HCT116 (cell line): Measurements from ENCODE around the gene EFCAB10.

Experiments used
- ELF1 ChIP-seq: IDR thresholded peaks from 2 replicates; pipeline ENCODE4 v1.6.1; 2012; ENCODE audit warnings: low read depth, borderline replicate concordance
- EZH2 ChIP-seq: fragments of 200-600 bp; sonication (generic); IDR thresholded peaks from 2 replicates; pipeline ENCODE4 v1.6.1; 2017; ENCODE audit warnings: antibody characterized with exemption, mixed run types
- RAD21 ChIP-seq: IDR thresholded peaks from 2 replicates; pipeline ENCODE4 v1.6.1; 2012; ENCODE audit warnings: low read depth, mild to moderate bottlenecking
- SIN3A ChIP-seq: IDR thresholded peaks from 2 replicates; pipeline ENCODE4 v1.6.1; 2012; ENCODE audit warnings: low read depth
- TF ChIP-seq, protein P1 (sequence below), 3 experiments: fragments of 200-600 bp in 1 of 3; sonication (generic) in 1 of 3; IDR thresholded peaks in 2 of 3; conservative IDR thresholded peaks in 1 of 3; 2 replicates each; pipeline ENCODE4 v1.5.1; 2012 to 2017; ENCODE audit warnings: low read depth in 2 of 3, low read length in 2 of 3, antibody characterized with exemption in 1 of 3, borderline replicate concordance in 1 of 3, control low read depth in 1 of 3, mild to moderate bottlenecking in 1 of 3, mixed read lengths in 1 of 3, mixed run types in 1 of 3, moderate library complexity in 1 of 3; ENCODE audit not compliant: insufficient read depth in 1 of 3
- TF ChIP-seq, protein P2 (sequence below): IDR thresholded peaks from 2 replicates; pipeline ENCODE4 v1.6.1; 2012; ENCODE audit warnings: low read depth

DNA sequence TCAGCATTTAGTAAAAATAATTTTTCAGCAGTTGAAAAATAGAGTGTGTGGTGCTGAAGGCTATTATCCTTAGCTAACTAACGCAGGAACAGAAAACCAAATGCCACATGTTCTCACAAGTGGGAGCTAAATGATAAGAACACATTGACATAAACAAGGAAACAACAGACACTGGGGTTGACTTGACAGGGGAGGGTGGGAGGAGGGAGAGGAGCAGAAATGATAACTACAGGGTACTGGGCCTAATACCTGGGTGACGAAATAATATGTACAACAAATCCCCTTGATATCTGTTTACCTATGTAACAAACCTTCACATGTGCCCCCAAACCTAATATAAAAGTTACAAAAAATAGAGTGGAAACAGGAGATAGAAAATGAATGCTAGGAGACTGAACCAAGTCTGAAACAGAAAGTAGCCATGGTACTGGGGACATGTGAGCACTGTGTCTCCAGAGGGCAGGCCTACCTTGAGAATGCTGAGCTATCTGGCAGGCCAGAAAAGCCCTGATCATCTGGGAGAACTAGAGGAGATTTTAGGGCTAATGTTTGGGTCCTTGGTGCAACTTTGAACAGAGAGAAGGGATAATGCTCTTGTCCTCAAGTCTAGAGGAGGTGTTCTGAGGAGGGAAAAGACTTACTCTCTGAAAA, 4.7 kb upstream of the EFCAB10 start:
- no peak for TF ChIP-seq EZH2
- no peak for TF ChIP-seq SIN3A
- TF ChIP-seq, protein P1, sequence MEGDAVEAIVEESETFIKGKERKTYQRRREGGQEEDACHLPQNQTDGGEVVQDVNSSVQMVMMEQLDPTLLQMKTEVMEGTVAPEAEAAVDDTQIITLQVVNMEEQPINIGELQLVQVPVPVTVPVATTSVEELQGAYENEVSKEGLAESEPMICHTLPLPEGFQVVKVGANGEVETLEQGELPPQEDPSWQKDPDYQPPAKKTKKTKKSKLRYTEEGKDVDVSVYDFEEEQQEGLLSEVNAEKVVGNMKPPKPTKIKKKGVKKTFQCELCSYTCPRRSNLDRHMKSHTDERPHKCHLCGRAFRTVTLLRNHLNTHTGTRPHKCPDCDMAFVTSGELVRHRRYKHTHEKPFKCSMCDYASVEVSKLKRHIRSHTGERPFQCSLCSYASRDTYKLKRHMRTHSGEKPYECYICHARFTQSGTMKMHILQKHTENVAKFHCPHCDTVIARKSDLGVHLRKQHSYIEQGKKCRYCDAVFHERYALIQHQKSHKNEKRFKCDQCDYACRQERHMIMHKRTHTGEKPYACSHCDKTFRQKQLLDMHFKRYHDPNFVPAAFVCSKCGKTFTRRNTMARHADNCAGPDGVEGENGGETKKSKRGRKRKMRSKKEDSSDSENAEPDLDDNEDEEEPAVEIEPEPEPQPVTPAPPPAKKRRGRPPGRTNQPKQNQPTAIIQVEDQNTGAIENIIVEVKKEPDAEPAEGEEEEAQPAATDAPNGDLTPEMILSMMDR (IDR thresholded peaks at IDR 0.05 in 2 of 3, conservative IDR thresholded peaks at IDR 0.05 in 1 of 3; ENCODE audit: borderline replicate concordance in 1 of 3, insufficient read depth in 1 of 3, low read depth in 2 of 3, low read length in 2 of 3) = no peak
- TF ChIP-seq RAD21 = no peak
- TF ChIP-seq, protein P2, sequence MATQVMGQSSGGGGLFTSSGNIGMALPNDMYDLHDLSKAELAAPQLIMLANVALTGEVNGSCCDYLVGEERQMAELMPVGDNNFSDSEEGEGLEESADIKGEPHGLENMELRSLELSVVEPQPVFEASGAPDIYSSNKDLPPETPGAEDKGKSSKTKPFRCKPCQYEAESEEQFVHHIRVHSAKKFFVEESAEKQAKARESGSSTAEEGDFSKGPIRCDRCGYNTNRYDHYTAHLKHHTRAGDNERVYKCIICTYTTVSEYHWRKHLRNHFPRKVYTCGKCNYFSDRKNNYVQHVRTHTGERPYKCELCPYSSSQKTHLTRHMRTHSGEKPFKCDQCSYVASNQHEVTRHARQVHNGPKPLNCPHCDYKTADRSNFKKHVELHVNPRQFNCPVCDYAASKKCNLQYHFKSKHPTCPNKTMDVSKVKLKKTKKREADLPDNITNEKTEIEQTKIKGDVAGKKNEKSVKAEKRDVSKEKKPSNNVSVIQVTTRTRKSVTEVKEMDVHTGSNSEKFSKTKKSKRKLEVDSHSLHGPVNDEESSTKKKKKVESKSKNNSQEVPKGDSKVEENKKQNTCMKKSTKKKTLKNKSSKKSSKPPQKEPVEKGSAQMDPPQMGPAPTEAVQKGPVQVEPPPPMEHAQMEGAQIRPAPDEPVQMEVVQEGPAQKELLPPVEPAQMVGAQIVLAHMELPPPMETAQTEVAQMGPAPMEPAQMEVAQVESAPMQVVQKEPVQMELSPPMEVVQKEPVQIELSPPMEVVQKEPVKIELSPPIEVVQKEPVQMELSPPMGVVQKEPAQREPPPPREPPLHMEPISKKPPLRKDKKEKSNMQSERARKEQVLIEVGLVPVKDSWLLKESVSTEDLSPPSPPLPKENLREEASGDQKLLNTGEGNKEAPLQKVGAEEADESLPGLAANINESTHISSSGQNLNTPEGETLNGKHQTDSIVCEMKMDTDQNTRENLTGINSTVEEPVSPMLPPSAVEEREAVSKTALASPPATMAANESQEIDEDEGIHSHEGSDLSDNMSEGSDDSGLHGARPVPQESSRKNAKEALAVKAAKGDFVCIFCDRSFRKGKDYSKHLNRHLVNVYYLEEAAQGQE = no peak
- no peak for TF ChIP-seq ELF1
